Anterior cingulate cortex (tissue), 58 donors: ENCODE results near the gene TMEM221.

ENCODE experiments used
- DNase-seq, 58 donors: peaks; one replicate each; lab custom pipeline; 2025; lab: John Stamatoyannopoulos, UW

The TMEM221 gene

GRCh38 chr19:17389288-17389687 lies 59.2 kb downstream of the TMEM221 start:
- DNase-seq, result no peak

- peak in 23 of 58 donors; percentile 2 to 58 (median 16) for DNase-seq
These were observed 62.4 kb downstream of the TMEM221 start for GRCh38 chr19:17385878-17386611.
